Muscle of back (tissue), 11 donors: ENCODE data around the gene PIGW. TPM values are rescaled to one million over a fixed set of nuclear protein-coding genes. Genes with fewer than 3 reads are reported as not detected.

ENCODE experiments used
- DNase-seq, 3 donors: peaks; one replicate each; pipeline versions ENCODE4 v3.0.0 to v3.0.0-alpha.2; 2013
- polyA plus RNA-seq, 10 donors: library from polyadenylated mRNA; unstranded; fragments of 120-200 nt; gene quantifications; one replicate each; pipeline ENCODE4 v1.2.1, GENCODE V29; 2013; ENCODE audit not compliant: insufficient read length in 10 of 10

Gene PIGW
- polyA plus RNA-seq, 10 donors = 6.6 to 10.3 (median 8.4) TPM

GRCh38 chr17:36545077-36545464 lies 10.3 kb downstream of the PIGW start:
- DNase-seq = no peak

GRCh38 chr17:36545465-36546417 lies 11.0 kb downstream of the PIGW start:
- peak; percentile 96 to 98 (median 97) for DNase-seq

GRCh38 chr17:36546418-36547093 lies 11.8 kb downstream of the PIGW start:
- no peak for DNase-seq

- no peak for DNase-seq
Observed at GRCh38 chr17:36547776-36548175, 13.0 kb downstream of the PIGW start.

GRCh38 chr17:36550491-36551417 lies 16.0 kb downstream of the PIGW start:
- DNase-seq = no peak

- no peak for DNase-seq
Observed at GRCh38 chr17:36553459-36553858, 18.7 kb downstream of the PIGW start.

- no peak for DNase-seq
Observed at GRCh38 chr17:36566081-36566480, 31.3 kb downstream of the PIGW start.

- DNase-seq = no peak
Observed at GRCh38 chr17:36575028-36575427, 40.2 kb downstream of the PIGW start.

- DNase-seq = no peak
Observed at GRCh38 chr17:36576793-36577192, 42.0 kb downstream of the PIGW start.

- no peak for DNase-seq
Observed at GRCh38 chr17:36578671-36579070, 43.9 kb downstream of the PIGW start.

- no peak for DNase-seq
Observed at GRCh38 chr17:36583787-36584186, 49.0 kb downstream of the PIGW start.

- no peak for DNase-seq
Observed at GRCh38 chr17:36586138-36586537, 51.4 kb downstream of the PIGW start.

Other genes with a start within 250 kb of the PIGW start
- 1 to 10 TPM in 2 of 10 donors, not detected in 8; 1.4 to 1.9 TPM for gene TBC1D3G, start 211.1 kb upstream of the PIGW start, polyA plus RNA-seq
- gene TBC1D3H, start 146.6 kb upstream of the PIGW start, polyA plus RNA-seq = 1 to 10 TPM in 1 of 10 donors, not detected in 9; 9.4 TPM
- gene ZNHIT3, start 48.3 kb upstream of the PIGW start, polyA plus RNA-seq = 10 to 100 TPM; 48.3 to 63.5 (median 54.7) TPM
- 10 to 100 TPM; 19.5 to 49.0 (median 27.1) TPM for gene MYO19, start 119 bp upstream of the PIGW start, polyA plus RNA-seq
- gene GGNBP2, start 9.9 kb downstream of the PIGW start, polyA plus RNA-seq = 10 to 100 TPM; 38.7 to 68.7 (median 54.9) TPM
- 1 to 10 TPM; 4.2 to 8.5 (median 5.9) TPM for gene DHRS11, start 56.9 kb downstream of the PIGW start, polyA plus RNA-seq
- gene MRM1, start 66.6 kb downstream of the PIGW start, polyA plus RNA-seq = 1 to 10 TPM; 2.5 to 3.7 (median 3.3) TPM